HG02678 (cell line): Measurements from ENCODE around the gene ABHD6.

Experiments used
- ATAC-seq: cut with Tn5 transposase; IDR thresholded peaks from one replicate; pipeline ENCODE4 v1.9.1; 2021; ENCODE audit warnings: mild to moderate bottlenecking, moderate library complexity; ENCODE audit not compliant: unreplicated experiment

ABHD6 gene

GRCh38 chr3:58307639-58308215 lies 70.1 kb downstream of the ABHD6 start:
- ATAC-seq: no peak

GRCh38 chr3:58308728-58309127 lies 71.1 kb downstream of the ABHD6 start:
- ATAC-seq: no peak

- no peak for ATAC-seq
Observed at GRCh38 chr3:58317811-58318210, 80.2 kb downstream of the ABHD6 start.

- ATAC-seq: no peak
Observed at GRCh38 chr3:58321791-58322190, 84.2 kb downstream of the ABHD6 start.

- ATAC-seq: no peak
Observed at GRCh38 chr3:58322793-58323192, 85.2 kb downstream of the ABHD6 start.

- no peak for ATAC-seq
Observed at GRCh38 chr3:58323529-58324390, 86.2 kb downstream of the ABHD6 start.

- no peak for ATAC-seq
Observed at GRCh38 chr3:58324391-58325390, 87.1 kb downstream of the ABHD6 start.

GRCh38 chr3:58325525-58325992 lies 88.0 kb downstream of the ABHD6 start:
- ATAC-seq: no peak

GRCh38 chr3:58326267-58326900 lies 88.8 kb downstream of the ABHD6 start:
- ATAC-seq: no peak

- no peak for ATAC-seq
Observed at GRCh38 chr3:58329150-58329921, 91.7 kb downstream of the ABHD6 start.

- ATAC-seq: no peak
Observed at GRCh38 chr3:58329922-58330413, 92.4 kb downstream of the ABHD6 start.

GRCh38 chr3:58331593-58332152 lies 94.1 kb downstream of the ABHD6 start:
- ATAC-seq: no peak

GRCh38 chr3:58332575-58333188 lies 95.1 kb downstream of the ABHD6 start, which contains the start of gene PXK:
Gene PXK (plus strand): TSS chr3:58332892. CDS start chr3:58332989, 97 bp downstream.
- ATAC-seq: peak; percentile 87

GRCh38 chr3:58333206-58334012 lies 95.8 kb downstream of the ABHD6 start:
- ATAC-seq: peak; percentile 54

- ATAC-seq: no peak
Observed at GRCh38 chr3:58334013-58334321, 96.4 kb downstream of the ABHD6 start.

- ATAC-seq: no peak
Observed at GRCh38 chr3:58334506-58334884, 96.9 kb downstream of the ABHD6 start.

- no peak for ATAC-seq
Observed at GRCh38 chr3:58335652-58335947, 98.0 kb downstream of the ABHD6 start.

GRCh38 chr3:58336135-58336882 lies 98.7 kb downstream of the ABHD6 start:
- no peak for ATAC-seq
